Measurements from ENCODE around the gene AMZ2. TPM values are rescaled to one million over a fixed set of nuclear protein-coding genes. Genes with fewer than 3 reads are reported as not detected.
"Not testable (repeated sequence)": the region's sequence is repeated elsewhere in the genome, so short reads cannot be mapped to it uniquely, and the experiment has no call there.

AMZ2 gene, protein sequence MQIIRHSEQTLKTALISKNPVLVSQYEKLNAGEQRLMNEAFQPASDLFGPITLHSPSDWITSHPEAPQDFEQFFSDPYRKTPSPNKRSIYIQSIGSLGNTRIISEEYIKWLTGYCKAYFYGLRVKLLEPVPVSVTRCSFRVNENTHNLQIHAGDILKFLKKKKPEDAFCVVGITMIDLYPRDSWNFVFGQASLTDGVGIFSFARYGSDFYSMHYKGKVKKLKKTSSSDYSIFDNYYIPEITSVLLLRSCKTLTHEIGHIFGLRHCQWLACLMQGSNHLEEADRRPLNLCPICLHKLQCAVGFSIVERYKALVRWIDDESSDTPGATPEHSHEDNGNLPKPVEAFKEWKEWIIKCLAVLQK
- 67.3 and 75.7 TPM in 2 replicates for total RNA-seq

DNA sequence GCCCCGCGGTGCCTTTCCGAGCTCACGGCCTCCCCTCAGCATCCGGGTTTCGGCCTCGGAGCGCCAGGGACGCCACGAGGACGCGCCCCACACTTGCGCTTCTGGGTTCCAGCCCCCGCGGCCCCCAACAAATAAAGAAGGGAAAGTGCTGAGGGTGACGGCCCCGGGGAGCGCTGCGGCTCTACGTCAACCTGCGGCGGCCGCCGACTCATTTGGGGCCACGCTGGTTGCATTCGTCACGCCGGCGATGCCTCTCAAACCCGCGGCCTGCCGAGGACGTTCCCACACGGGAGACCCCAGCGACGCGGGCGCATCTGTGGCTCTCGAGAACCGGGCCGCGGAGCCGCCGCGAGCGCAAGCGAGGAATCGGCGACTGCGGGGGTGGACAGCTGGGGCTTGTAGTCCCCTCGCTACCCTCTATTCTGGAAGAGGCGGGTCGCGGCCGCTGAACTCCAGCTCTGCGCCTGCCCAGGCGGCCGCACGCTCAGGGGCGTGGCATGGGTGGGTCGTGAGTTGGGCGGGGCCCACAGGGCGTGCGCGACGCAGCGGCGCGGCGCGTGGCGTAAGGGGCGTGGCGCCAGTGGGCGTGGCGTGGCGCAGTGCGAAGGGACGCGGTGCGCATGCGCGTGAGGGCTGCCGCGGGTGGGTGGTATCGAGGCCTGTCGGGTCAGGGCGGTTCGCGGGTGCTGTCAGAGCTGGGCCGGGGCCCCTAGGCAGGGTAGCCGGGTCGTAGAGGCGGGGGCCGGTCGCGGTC, at the start of gene AMZ2:
Gene AMZ2 (plus strand): TSS at position 599 of the 754 bp plus-strand sequence. CDS start 2,145 bp downstream, outside the sequence.
- no peaks in the 10 kb centered on the region for H3K9me3 Mint-ChIP-seq
- H3K36me3 Mint-ChIP-seq (ENCODE audit: low read depth): peaks cover 23% of the 10 kb centered on the region
- H3K27me3 Mint-ChIP-seq (ENCODE audit: insufficient read depth): no peaks in the 10 kb centered on the region
- DNase-seq (ENCODE audit: low spot score): peak; percentile 98
- intact Hi-C loops (cut with micrococcal nuclease): loop anchor here (1.0 to 10.0 kb wide), 11 partner anchors 9 to 423 kb away; partner anchors contain the start of genes ARSG, BPTF, PRKAR1A and SLC16A6
- H3K4me1 Mint-ChIP-seq (ENCODE audit: low read depth): peaks cover 49% of the 10 kb centered on the region
- peak within 1 kb of the TSS; percentile 96 for H3K27ac Mint-ChIP-seq
- peak within 1 kb of the TSS; percentile 88 for H3K4me3 Mint-ChIP-seq

DNA sequence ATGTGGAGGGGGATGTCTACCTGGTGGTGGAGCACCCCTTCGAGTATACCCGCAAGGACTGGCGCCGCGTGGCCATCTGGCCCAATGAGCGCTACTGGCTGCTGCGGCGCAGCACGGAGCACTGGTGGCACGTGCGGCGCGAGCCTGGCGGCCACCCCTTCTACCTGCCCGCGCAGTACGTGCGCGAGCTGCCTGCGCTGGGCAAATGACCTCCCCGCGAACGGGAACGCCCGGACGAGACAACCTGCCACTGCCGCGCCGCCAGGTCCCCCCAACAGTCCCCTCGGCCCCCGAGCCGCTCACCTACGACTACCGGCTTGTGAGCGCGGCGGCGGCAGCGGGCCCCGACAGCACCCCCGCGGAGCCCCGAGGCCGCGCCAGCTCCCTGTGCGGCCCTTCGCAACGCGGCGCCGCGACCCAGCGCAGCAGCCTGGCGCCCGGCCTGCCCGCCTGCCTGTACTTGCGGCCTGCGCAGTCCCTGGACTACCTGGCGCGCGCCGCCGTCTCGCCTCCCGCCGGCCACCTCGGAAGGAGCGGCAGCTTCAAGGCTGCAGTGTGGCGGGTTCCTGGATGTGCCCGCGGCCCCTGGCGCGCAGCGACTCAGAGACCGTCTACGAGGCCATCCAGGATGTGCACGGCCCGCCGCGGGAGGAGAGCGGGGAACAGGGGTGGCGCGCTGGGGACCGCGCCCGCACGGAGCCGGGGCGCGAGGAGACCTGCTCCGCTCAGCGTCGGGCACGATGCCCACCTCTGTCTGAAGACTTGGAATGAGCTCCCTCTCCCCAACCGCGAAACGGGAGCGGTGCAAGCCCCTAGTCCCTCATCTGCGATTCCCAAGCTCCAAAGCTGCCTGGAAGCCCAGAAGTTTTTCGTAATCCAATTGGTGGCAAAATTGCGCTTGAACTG, 48.7 kb upstream of the AMZ2 start:
- H3K9me3 Mint-ChIP-seq: no peaks in the 10 kb centered on the region
- intact Hi-C loops (cut with micrococcal nuclease): loop anchor here (5.0 kb wide), 1 partner anchor 97 kb away; no protein-coding TSS in a partner anchor
- peak overlapping the region; percentile 27 for H3K27ac Mint-ChIP-seq
- H3K4me3 Mint-ChIP-seq: peak overlapping the region; percentile 74
- peaks cover 55% of the 10 kb centered on the region for H3K27me3 Mint-ChIP-seq (ENCODE audit: insufficient read depth)
- H3K4me1 Mint-ChIP-seq (ENCODE audit: low read depth): peaks cover 17% of the 10 kb centered on the region
- DNase-seq (ENCODE audit: low spot score): peak; percentile 31
- H3K36me3 Mint-ChIP-seq (ENCODE audit: low read depth): no peaks in the 10 kb centered on the region

DNA sequence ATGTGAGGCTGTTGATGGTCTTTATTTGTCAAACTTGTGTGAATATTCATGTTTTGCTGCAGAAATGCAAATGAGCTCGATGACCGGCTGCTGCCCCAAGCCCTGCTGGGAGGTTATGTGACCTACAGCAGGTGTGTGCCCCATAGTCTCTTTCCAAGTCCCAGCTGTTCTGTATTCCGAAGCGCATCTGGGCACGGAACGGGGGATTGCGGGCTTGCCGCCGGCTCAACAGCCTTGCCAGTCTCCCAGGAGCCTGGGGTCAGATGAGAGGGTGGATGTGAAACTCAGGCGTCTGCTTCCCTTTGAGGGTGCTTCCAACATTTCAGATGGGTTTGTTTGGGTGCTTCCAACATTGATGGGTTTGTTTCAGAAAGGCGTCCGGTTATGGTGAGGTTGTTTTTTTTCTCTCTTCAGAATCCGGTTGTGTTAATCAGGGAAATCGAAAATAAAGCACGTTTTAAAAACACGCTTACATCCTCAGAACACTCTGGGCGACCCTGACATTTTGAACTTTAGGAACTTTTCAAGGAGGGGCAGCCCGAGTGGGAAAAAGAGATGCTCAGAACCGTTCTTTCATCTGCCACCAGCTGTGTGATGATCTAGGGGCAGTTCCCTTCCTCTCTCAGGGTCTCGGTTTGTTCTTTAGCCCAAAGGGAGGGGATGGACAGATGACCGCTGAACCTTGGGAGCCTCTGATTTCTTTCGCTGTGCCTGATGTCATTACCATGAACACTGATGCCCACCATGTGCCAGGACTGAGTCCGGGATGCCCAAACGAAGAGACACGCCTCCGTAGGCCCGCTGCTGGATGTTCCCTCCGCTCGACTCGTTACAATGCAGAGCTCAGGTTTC, 47.8 kb upstream of the AMZ2 start:
- Mint-ChIP-seq H3K4me1 (ENCODE audit: low read depth) (peaks cover 17% of the 10 kb centered on the region), H3K27ac (peak overlapping the region; percentile 27), H3K9me3 (no peaks in the 10 kb centered on the region), H3K4me3 (peak overlapping the region; percentile 74), H3K36me3 (ENCODE audit: low read depth) (no peaks in the 10 kb centered on the region), H3K27me3 (ENCODE audit: insufficient read depth) (peaks cover 48% of the 10 kb centered on the region)
- intact Hi-C loops (cut with micrococcal nuclease): loop anchor here (1.0 to 10.0 kb wide), 6 partner anchors 16 to 263 kb away; partner anchors contain the start of gene C17orf58
- no peak for DNase-seq (ENCODE audit: low spot score)

DNA sequence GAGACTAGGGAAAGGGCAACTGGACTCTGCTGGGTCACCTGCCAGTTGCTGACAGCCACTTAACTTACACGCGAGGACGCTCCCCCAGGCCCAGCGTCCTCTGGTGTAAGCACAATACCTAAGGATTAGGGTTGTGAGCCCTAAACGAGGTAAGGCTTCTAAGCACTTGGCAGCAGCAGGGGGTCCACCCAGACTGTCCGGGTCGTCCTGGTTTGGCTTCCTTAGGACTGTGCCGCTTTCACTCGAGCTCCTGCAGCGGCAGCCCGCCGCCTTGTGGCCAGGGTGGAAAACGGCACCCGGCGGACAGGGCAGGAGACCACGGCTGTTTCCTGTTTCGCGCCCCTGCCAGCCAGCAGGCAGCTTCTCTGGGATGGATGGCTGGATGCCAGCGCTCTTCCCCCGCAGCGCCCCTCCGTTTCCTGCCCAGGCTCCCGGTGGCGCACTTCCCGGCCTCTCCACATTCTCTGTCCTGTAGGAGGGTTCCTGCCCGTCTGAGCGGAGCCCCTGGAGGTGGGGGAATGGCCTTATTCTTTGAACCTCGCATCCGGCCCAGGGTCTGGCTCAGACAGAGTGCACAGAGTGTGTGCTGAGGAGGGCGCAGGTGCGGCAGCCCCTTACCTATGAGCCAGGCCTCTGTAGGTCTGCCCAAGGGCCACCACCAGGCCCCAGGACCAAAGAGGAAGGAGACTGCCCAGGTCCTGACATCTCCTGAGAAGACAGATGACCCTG, 47.0 kb upstream of the AMZ2 start:
- no peak overlapping the region for H3K27ac Mint-ChIP-seq
- peak; percentile 71 for DNase-seq (ENCODE audit: low spot score)
- peak overlapping the region; percentile 74 for H3K4me3 Mint-ChIP-seq
- no peaks in the 10 kb centered on the region for H3K36me3 Mint-ChIP-seq (ENCODE audit: low read depth)
- peaks cover 17% of the 10 kb centered on the region for H3K4me1 Mint-ChIP-seq (ENCODE audit: low read depth)
- intact Hi-C loops (cut with micrococcal nuclease): loop anchor here (1.0 to 10.0 kb wide), 5 partner anchors 17 to 262 kb away; partner anchors contain the start of gene C17orf58
- H3K27me3 Mint-ChIP-seq (ENCODE audit: insufficient read depth): peaks cover 41% of the 10 kb centered on the region
- H3K9me3 Mint-ChIP-seq: no peaks in the 10 kb centered on the region

DNA sequence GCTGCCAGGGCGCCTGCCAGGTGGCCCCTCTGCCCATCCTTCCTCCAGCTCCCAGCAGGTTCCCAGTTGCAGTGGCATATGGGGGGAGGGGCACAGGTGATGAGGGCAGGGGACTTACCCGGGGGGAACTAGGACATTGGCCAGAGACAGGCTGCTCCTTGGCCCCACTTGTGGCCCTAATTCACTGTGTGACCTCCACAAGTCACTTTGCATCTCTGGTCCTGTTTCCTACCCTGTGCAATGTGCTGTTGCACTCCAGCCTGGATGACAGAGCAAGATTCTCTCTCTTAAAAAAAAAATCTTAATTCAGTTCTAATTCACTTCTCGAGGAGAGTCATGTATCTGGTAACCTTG, 46.4 kb upstream of the AMZ2 start:
- not testable (repeated sequence) for H3K36me3 Mint-ChIP-seq (ENCODE audit: low read depth); H3K9me3 Mint-ChIP-seq; H3K27ac Mint-ChIP-seq; H3K4me3 Mint-ChIP-seq; DNase-seq (ENCODE audit: low spot score)
- H3K4me1 Mint-ChIP-seq (ENCODE audit: low read depth): peaks cover 21% of the 10 kb centered on the region
- peaks cover 40% of the 10 kb centered on the region for H3K27me3 Mint-ChIP-seq (ENCODE audit: insufficient read depth)
- intact Hi-C loops (cut with micrococcal nuclease): loop anchor here (10.0 kb wide), 1 partner anchor 207 kb away; the partner anchor contains the start of gene C17orf58

DNA sequence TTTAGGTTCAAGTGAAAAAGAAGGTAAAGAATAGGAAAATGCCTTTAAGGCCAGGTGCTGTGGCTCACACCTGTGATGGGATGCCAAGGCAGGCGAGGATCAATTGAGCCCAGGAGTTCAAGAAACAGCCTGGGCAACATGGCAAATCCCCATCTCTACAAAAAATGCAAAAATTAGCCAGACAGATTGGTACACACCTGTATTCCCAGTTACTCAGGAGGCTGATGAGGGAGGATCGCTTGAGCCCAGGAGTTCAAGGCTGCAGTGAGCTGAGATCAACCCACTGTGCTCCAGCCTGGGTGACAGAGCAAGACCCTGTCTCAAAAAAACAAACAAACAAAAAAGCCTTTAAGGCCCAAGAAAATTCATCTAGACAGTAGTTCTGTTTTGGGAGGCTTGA, 45.5 kb upstream of the AMZ2 start:
- intact Hi-C loops (cut with micrococcal nuclease): loop anchor here (10.0 kb wide), 1 partner anchor 208 kb away; the partner anchor contains the start of gene C17orf58
- H3K27ac Mint-ChIP-seq; H3K9me3 Mint-ChIP-seq; H3K4me3 Mint-ChIP-seq; DNase-seq (ENCODE audit: low spot score); H3K36me3 Mint-ChIP-seq (ENCODE audit: low read depth): not testable (repeated sequence)
- Mint-ChIP-seq H3K4me1 (ENCODE audit: low read depth) (peaks cover 30% of the 10 kb centered on the region), H3K27me3 (ENCODE audit: insufficient read depth) (peaks cover 35% of the 10 kb centered on the region)

DNA sequence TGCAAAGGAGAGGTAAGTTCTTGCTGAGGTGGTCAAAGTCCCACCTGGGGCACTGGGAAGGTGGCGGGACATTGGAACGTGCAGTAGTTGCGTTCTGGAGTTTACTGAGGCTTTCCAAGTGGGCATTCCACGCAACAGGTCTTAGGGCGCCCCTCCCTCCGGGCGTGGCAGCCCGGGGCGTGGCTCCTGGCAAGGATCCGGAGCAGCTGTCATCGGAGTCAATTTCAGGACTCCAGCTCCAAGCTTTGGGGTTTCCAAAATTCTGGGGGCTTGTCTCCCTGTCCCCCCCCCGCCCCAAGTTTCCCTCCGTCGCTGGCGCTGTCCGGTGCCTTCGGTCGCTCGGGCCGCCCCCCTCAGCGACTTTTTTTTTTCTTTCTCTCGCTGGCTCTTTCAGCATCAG, 43.1 kb upstream of the AMZ2 start:
- Mint-ChIP-seq H3K27me3 (ENCODE audit: insufficient read depth) (peaks cover 18% of the 10 kb centered on the region), H3K4me3 (peak overlapping the region; percentile 90), H3K9me3 (no peaks in the 10 kb centered on the region), H3K4me1 (ENCODE audit: low read depth) (peaks cover 36% of the 10 kb centered on the region), H3K36me3 (ENCODE audit: low read depth) (peaks cover 9% of the 10 kb centered on the region), H3K27ac (no peak overlapping the region)
- intact Hi-C loops (cut with micrococcal nuclease): loop anchor here (1.0 to 10.0 kb wide), 6 partner anchors 24 to 1902 kb away; partner anchors contain the start of genes C17orf58 and PRKCA
- DNase-seq (ENCODE audit: low spot score): no peak

DNA sequence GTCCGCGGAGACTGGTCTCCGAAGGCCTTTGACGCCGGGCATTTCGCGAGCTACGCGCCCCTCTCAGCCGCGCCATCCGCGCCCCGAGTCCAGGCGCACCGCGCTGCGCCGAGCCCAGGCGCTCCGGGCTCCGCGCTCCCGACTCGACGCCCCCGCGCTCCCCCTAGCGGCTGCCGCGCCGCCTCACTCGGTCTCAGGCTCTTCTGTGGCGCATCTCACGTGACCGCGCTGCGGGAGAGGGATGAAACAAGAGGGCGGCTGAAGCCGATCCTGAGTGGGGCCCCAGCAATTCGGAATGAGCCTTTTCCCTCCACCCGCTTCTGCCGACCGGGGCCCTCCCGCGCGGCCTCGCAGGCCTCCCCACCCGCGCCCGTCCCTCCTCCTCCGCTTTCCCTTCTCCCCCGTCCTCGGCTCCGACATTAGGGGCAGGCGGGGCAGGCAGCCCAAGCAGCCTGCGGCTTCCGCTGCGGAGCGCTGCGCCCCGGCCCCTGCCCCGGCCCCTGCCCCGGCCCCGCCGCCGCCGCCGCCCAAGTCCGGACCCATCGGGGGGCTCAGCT, 42.5 kb upstream of the AMZ2 start:
- DNase-seq (ENCODE audit: low spot score): peak; percentile 90
- Mint-ChIP-seq H3K4me3 (peak overlapping the region; percentile 90), H3K4me1 (ENCODE audit: low read depth) (peaks cover 33% of the 10 kb centered on the region), H3K36me3 (ENCODE audit: low read depth) (peaks cover 13% of the 10 kb centered on the region), H3K27me3 (ENCODE audit: insufficient read depth) (peaks cover 12% of the 10 kb centered on the region), H3K27ac (peak overlapping the region; percentile 75), H3K9me3 (no peaks in the 10 kb centered on the region)
- intact Hi-C loops (cut with micrococcal nuclease): loop anchor here (1.0 to 10.0 kb wide), 6 partner anchors 25 to 1903 kb away; partner anchors contain the start of genes C17orf58 and PRKCA

DNA sequence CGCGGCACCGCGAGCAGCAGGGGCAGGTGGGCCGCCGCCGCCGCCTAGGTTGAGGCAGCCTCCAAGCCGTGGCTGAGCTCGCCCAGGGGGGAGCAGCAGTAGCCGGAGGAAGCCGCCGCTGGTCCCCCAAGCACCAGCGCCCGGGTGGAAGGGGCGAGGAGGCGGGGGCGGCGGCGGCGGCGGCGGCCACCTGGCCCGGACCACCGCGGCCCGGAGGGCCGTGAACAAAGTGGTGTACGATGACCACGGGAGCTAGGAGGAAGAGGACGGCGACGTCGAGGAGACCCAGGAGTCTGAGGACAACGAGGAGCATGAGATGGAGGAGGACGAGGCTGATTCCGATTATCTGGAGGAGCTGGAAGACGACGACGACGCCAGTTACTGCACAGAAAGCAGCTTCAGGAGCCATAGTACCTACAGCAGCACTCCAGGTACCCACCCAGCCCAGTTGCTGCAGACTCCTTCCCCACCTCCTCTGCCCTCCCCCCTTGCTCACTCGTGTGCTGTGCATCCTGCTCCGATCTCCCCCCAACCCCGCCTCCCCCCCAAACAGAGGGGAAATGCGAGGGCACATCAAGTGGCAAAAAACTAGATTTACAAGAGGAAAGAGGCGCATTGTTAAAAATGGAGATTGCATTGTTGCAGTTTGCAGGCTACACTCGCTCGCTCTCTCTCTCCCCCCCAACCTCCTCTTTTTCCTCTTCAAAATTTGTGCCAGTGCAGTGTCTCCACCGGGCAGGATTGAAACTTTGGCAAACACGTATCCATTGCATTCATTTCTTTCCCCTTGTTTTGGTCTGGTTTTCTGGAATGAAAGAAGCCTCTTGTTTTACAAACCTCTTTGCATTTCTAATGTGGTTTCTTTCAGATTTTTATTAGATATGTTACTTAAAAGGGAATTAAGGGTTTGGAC, 41.8 kb upstream of the AMZ2 start:
- no peak for DNase-seq (ENCODE audit: low spot score)

DNA sequence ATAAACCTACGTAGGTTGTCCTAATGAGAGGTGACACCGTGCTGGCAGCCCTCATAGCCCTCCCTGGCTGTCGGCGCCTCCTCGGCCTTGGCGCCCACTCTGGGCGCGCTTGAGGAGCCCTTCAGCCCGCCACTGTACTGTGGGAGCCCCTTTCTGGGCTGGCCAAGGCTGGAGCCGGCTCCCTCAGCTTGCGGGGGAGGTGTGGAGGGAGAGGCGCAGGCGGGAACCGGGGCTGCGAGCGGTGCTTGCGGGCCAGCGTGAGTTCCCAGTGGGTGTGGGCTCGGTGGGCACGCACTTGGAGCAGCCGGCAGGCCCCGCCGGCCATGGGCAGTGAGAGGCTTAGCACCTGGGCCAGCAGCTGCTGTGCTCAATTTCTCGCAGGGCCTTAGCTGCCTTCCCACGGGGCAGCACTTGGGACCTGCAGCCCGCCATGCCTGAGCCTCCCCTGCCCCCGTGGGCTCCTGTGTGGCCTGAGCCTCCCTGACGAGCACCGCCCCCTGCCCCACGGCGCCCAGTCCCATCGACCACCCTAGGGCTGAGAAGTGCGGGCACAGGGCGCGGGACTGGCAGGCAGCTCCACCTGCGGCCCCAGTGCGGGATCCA, 40.1 kb upstream of the AMZ2 start:
- Mint-ChIP-seq H3K27ac (no peak overlapping the region), H3K4me3 (no peak overlapping the region), H3K4me1 (ENCODE audit: low read depth) (peaks cover 36% of the 10 kb centered on the region), H3K27me3 (ENCODE audit: insufficient read depth) (peaks cover 7% of the 10 kb centered on the region), H3K36me3 (ENCODE audit: low read depth) (peaks cover 19% of the 10 kb centered on the region), H3K9me3 (no peaks in the 10 kb centered on the region)
- no peak for DNase-seq (ENCODE audit: low spot score)
- intact Hi-C loops (cut with micrococcal nuclease): loop anchor here (2.0 to 10.0 kb wide), 5 partner anchors 41 to 1905 kb away; partner anchors contain the start of genes AMZ2, ARSG, C17orf58 and PRKCA

More for the DNA sequence above, 41.8 kb upstream of the AMZ2 start:
- Mint-ChIP-seq H3K4me3 (peak overlapping the region; percentile 90), H3K27me3 (ENCODE audit: insufficient read depth) (peaks cover 10% of the 10 kb centered on the region), H3K36me3 (ENCODE audit: low read depth) (peaks cover 17% of the 10 kb centered on the region), H3K27ac (peak overlapping the region; percentile 94), H3K4me1 (ENCODE audit: low read depth) (peaks cover 33% of the 10 kb centered on the region), H3K9me3 (no peaks in the 10 kb centered on the region)
- intact Hi-C loops (cut with micrococcal nuclease): loop anchor here (1.0 to 10.0 kb wide), 11 partner anchors 26 to 1904 kb away; partner anchors contain the start of genes AMZ2, ARSG, C17orf58 and PRKCA

Measured in activated T-helper 1 cell treated with anti-CD3 and anti-CD28 coated beads, Interleukin-12 subunit alpha, Interleukin-12 subunit beta, Interleukin-2, Interleukin-4 antibody, amounts not matched to agents 30 ng/mL and 10 ng/mL and 1 ng/mL, durations not matched to agents 14 hours and 24 hours and 36 hours (primary cell).